HEK293 (cell line): ENCODE results near the gene DOCK9.

Experiments used
- CTCF ChIA-PET: fragments of 350-600 bp; formaldehyde crosslinking; extraction: SDS; loops from one replicate; lab custom pipeline; 2021; ENCODE audit warnings: antibody characterized with exemption; lab: Yijun Ruan, JAX
- POLR2A ChIA-PET: fragments of 300-600 bp; formaldehyde crosslinking; extraction: SDS; loops from one replicate; lab custom pipeline; 2020; ENCODE audit warnings: antibody characterized with exemption, inconsistent platforms; lab: Yijun Ruan, JAX
- H3K27ac ChIP-seq: fragments of 200-500 bp; sonication (Bioruptor generic); 2 replicates; pipeline ENCODE4 v1.5.1; 2014; ENCODE audit warnings: low read depth, low read length, control low read depth, inconsistent platforms; ENCODE audit errors: extremely low read depth
- H3K36me3 ChIP-seq, 2 experiments: fragments of 200-500 bp in 1 of 2; sonication (Bioruptor generic) in 1 of 2; 1 replicate in 1 of 2; 2 replicates in 1 of 2; pipeline ENCODE4 v1.5.1; 2014 to 2017; ENCODE audit warnings: inconsistent platforms in 2 of 2, low read length in 2 of 2; ENCODE audit not compliant: control insufficient read depth in 2 of 2, insufficient read depth in 1 of 2
- H3K4me1 ChIP-seq: fragments of 200-500 bp; sonication (Bioruptor generic); 2 replicates; pipeline ENCODE4 v1.5.1; 2014; ENCODE audit warnings: mild to moderate bottlenecking, low read length, inconsistent platforms; ENCODE audit not compliant: control insufficient read depth, insufficient read depth
- H3K4me3 ChIP-seq: 2 replicates; pipeline ENCODE4 v1.5.1; 2011; ENCODE audit warnings: low read depth, mild to moderate bottlenecking, control low read depth, low read length, moderate library complexity
- H3K9me3 ChIP-seq: fragments of 200-500 bp; sonication (Bioruptor generic); 2 replicates; pipeline ENCODE4 v1.5.1; 2014; ENCODE audit warnings: low read depth, low read length, inconsistent platforms; ENCODE audit not compliant: control insufficient read depth, insufficient read depth
- BCL6B ChIP-seq: fragments of 450-650 bp; formaldehyde crosslinking; IDR thresholded peaks from 2 replicates; pipeline ENCODE4 v1.5.1; 2017; ENCODE audit warnings: missing biosample characterization, missing genetic modification characterization
- CTCF ChIP-seq: fragments of 450-650 bp; formaldehyde crosslinking; IDR thresholded peaks from 2 replicates; pipeline ENCODE4 v1.5.1; 2016; ENCODE audit warnings: missing biosample characterization, missing genetic modification characterization
- IKZF3 ChIP-seq: fragments of 450-650 bp; IDR thresholded peaks from 2 replicates; pipeline ENCODE4 v1.5.0; 2018; ENCODE audit warnings: missing biosample characterization, mild to moderate bottlenecking, missing genetic modification characterization, moderate library complexity
- SETDB1 ChIP-seq: IDR thresholded peaks from one replicate; pipeline ENCODE4 v1.6.1; 2017; ENCODE audit warnings: mild to moderate bottlenecking, low read length, moderate library complexity, mixed read lengths; ENCODE audit not compliant: insufficient read length
- ZBTB44 ChIP-seq: fragments of 450-650 bp; IDR thresholded peaks from 2 replicates; pipeline ENCODE4 v1.5.1; 2018; ENCODE audit warnings: missing biosample characterization, mild to moderate bottlenecking, missing genetic modification characterization
- ZNF214 ChIP-seq: fragments of 450-650 bp; formaldehyde crosslinking; IDR thresholded peaks from 2 replicates; pipeline ENCODE4 v1.5.1; 2017; ENCODE audit warnings: missing biosample characterization, mild to moderate bottlenecking, missing genetic modification characterization, borderline replicate concordance
- ZNF354C ChIP-seq: fragments of 450-650 bp; formaldehyde crosslinking; IDR thresholded peaks from 2 replicates; pipeline ENCODE4 v1.5.1; 2016; ENCODE audit warnings: missing biosample characterization, missing genetic modification characterization, low read depth, borderline replicate concordance
- ZNF449 ChIP-seq: fragments of 450-650 bp; formaldehyde crosslinking; IDR thresholded peaks from 2 replicates; pipeline ENCODE4 v1.5.1; 2017; ENCODE audit warnings: missing biosample characterization, mild to moderate bottlenecking, missing genetic modification characterization, moderate library complexity
- ZNF513 ChIP-seq: fragments of 450-650 bp; IDR thresholded peaks from 2 replicates; pipeline ENCODE4 v1.5.1; 2018; ENCODE audit warnings: missing biosample characterization, missing genetic modification characterization
- ZNF555 ChIP-seq: fragments of 450-650 bp; formaldehyde crosslinking; conservative IDR thresholded peaks from 2 replicates; pipeline ENCODE4 v1.5.1; 2017; ENCODE audit warnings: missing biosample characterization, mild to moderate bottlenecking, missing genetic modification characterization, inconsistent platforms
- ZNF585B ChIP-seq: fragments of 450-650 bp; formaldehyde crosslinking; IDR thresholded peaks from 2 replicates; pipeline ENCODE4 v1.5.1; 2016; ENCODE audit warnings: missing biosample characterization, missing genetic modification characterization
- ZNF785 ChIP-seq: fragments of 450-650 bp; formaldehyde crosslinking; IDR thresholded peaks from 2 replicates; pipeline ENCODE4 v1.5.1; 2016; ENCODE audit warnings: missing biosample characterization, missing genetic modification characterization

Gene DOCK9

GRCh38 chr13:98883998-98884397 is 93.9 kb downstream of the DOCK9 start:
- H3K4me1 ChIP-seq = no peaks in the 10 kb centered on the region
- no peak overlapping the region for H3K4me3 ChIP-seq
- H3K36me3 ChIP-seq = peaks cover 0 to 47% of the 10 kb centered on the region in 2 experiments; a peak in 2 of 3 replicates
- H3K9me3 ChIP-seq = no peaks in the 10 kb centered on the region
- POLR2A ChIA-PET = no interaction called here
- no peak for TF ChIP-seq ZNF785 (tag by site-specific recombination)
- no peak for TF ChIP-seq ZBTB44 (tag by site-specific recombination)
- TF ChIP-seq SETDB1 = no peak
- TF ChIP-seq CTCF = no peak
- TF ChIP-seq ZNF513 (tag by site-specific recombination) = no peak
- no peak for TF ChIP-seq ZNF214 (tag by site-specific recombination)
- H3K27ac ChIP-seq = no peak overlapping the region
- CTCF ChIA-PET = no interaction called here

- POLR2A ChIA-PET = no interaction called here
- H3K4me1 ChIP-seq = no peaks in the 10 kb centered on the region
- TF ChIP-seq BCL6B (tag by site-specific recombination) = no peak
- TF ChIP-seq ZNF585B (tag by site-specific recombination) = no peak
- TF ChIP-seq ZNF555 = no peak
- peaks cover 0 to 44% of the 10 kb centered on the region in 2 experiments; a peak in 2 of 3 replicates for H3K36me3 ChIP-seq
- H3K4me3 ChIP-seq = no peak overlapping the region
- H3K27ac ChIP-seq = no peak overlapping the region
- H3K9me3 ChIP-seq = no peaks in the 10 kb centered on the region
- CTCF ChIA-PET = no interaction called here
Measured at GRCh38 chr13:98881390-98881789, 96.5 kb downstream of the DOCK9 start.

- Histone ChIP-seq H3K27ac (no peak overlapping the region), H3K4me1 (no peaks in the 10 kb centered on the region), H3K36me3 (peaks cover 0 to 44% of the 10 kb centered on the region in 2 experiments; a peak in 2 of 3 replicates), H3K9me3 (no peaks in the 10 kb centered on the region), H3K4me3 (no peak overlapping the region)
- ChIA-PET CTCF (no interaction called here), POLR2A (no interaction called here)
- TF ChIP-seq IKZF3 (tag by site-specific recombination) (no peak), ZNF449 (tag by site-specific recombination) (no peak), ZNF354C (tag by site-specific recombination) (no peak)
Measured at GRCh38 chr13:98880677-98881076, 97.2 kb downstream of the DOCK9 start.
